KMS-11 (cell line): ENCODE measurements around the gene CLTCL1.

Source experiments
- H2AFZ ChIP-seq: fragments of 200-600 bp; sonication (generic); 2 replicates; pipeline ENCODE4 v1.6.1; 2016; ENCODE audit warnings: antibody characterized with exemption, mixed run types, low read depth
- H3K27ac ChIP-seq: fragments of 200-600 bp; sonication (generic); 2 replicates; pipeline ENCODE4 v1.6.1; 2016; ENCODE audit warnings: mild to moderate bottlenecking, mixed run types
- H3K27me3 ChIP-seq: fragments of 200-600 bp; sonication (generic); 2 replicates; pipeline ENCODE4 v1.6.1; 2017; ENCODE audit warnings: mild to moderate bottlenecking, low read depth, mixed run types, moderate library complexity; ENCODE audit not compliant: insufficient read depth
- H3K36me3 ChIP-seq: fragments of 200-600 bp; sonication (generic); 2 replicates; pipeline ENCODE4 v1.6.1; 2017; ENCODE audit warnings: mild to moderate bottlenecking, mixed run types; ENCODE audit not compliant: insufficient read depth
- H3K4me1 ChIP-seq: fragments of 200-600 bp; sonication (generic); 2 replicates; pipeline ENCODE4 v1.6.1; 2016; ENCODE audit warnings: mild to moderate bottlenecking, low read depth, mixed run types; ENCODE audit not compliant: poor library complexity, severe bottlenecking
- H3K4me2 ChIP-seq: fragments of 200-600 bp; sonication (generic); 2 replicates; pipeline ENCODE4 v1.7.0; 2016; ENCODE audit warnings: mild to moderate bottlenecking, mixed run types
- H3K4me3 ChIP-seq: fragments of 200-600 bp; sonication (generic); IDR thresholded peaks from 2 replicates; pipeline ENCODE4 v1.6.1; 2017; ENCODE audit warnings: low read depth, low read length, mixed read lengths; ENCODE audit not compliant: insufficient read depth
- H3K79me2 ChIP-seq: fragments of 200-600 bp; sonication (generic); 2 replicates; pipeline ENCODE4 v1.6.1; 2016; ENCODE audit warnings: low read depth, mixed run types; ENCODE audit not compliant: insufficient read depth
- H3K9ac ChIP-seq: fragments of 200-600 bp; sonication (generic); 2 replicates; pipeline ENCODE4 v1.6.1; 2016; ENCODE audit warnings: mild to moderate bottlenecking, mixed run types
- H4K20me1 ChIP-seq: fragments of 200-600 bp; sonication (generic); 2 replicates; pipeline ENCODE4 v1.6.1; 2016; ENCODE audit warnings: mild to moderate bottlenecking, mixed run types; ENCODE audit not compliant: insufficient read depth
- TF ChIP-seq, protein P1 (sequence below): fragments of 200-600 bp; sonication (generic); conservative IDR thresholded peaks from 2 replicates; pipeline ENCODE4 v1.6.1; 2017; ENCODE audit warnings: low read depth, mild to moderate bottlenecking, antibody characterized with exemption, low read length, moderate library complexity, mixed read lengths

CLTCL1 gene

DNA sequence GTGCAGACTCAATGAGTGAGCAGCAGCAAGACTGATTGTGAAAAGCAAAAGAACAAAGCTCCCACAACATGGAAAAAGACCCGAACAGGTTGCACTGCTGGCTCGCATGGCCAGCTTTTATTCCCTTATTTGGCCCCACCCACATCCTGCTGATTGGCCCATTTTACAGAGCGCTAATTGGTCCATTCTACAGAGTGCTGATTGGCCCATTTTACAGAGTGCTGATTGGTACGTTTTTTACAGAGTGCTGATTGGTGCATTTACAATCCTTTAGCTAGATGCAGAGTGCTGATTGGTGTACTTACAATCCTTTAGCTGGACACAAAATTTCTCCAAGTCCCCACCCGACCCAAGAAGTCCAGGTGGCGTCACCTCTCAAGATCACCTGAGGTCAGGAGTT, 97.6 kb downstream of the CLTCL1 start:
- no peak overlapping the region for H2AFZ ChIP-seq
- H4K20me1 ChIP-seq: no peaks in the 10 kb centered on the region
- TF ChIP-seq, protein P1, sequence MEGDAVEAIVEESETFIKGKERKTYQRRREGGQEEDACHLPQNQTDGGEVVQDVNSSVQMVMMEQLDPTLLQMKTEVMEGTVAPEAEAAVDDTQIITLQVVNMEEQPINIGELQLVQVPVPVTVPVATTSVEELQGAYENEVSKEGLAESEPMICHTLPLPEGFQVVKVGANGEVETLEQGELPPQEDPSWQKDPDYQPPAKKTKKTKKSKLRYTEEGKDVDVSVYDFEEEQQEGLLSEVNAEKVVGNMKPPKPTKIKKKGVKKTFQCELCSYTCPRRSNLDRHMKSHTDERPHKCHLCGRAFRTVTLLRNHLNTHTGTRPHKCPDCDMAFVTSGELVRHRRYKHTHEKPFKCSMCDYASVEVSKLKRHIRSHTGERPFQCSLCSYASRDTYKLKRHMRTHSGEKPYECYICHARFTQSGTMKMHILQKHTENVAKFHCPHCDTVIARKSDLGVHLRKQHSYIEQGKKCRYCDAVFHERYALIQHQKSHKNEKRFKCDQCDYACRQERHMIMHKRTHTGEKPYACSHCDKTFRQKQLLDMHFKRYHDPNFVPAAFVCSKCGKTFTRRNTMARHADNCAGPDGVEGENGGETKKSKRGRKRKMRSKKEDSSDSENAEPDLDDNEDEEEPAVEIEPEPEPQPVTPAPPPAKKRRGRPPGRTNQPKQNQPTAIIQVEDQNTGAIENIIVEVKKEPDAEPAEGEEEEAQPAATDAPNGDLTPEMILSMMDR: no peak

DNA sequence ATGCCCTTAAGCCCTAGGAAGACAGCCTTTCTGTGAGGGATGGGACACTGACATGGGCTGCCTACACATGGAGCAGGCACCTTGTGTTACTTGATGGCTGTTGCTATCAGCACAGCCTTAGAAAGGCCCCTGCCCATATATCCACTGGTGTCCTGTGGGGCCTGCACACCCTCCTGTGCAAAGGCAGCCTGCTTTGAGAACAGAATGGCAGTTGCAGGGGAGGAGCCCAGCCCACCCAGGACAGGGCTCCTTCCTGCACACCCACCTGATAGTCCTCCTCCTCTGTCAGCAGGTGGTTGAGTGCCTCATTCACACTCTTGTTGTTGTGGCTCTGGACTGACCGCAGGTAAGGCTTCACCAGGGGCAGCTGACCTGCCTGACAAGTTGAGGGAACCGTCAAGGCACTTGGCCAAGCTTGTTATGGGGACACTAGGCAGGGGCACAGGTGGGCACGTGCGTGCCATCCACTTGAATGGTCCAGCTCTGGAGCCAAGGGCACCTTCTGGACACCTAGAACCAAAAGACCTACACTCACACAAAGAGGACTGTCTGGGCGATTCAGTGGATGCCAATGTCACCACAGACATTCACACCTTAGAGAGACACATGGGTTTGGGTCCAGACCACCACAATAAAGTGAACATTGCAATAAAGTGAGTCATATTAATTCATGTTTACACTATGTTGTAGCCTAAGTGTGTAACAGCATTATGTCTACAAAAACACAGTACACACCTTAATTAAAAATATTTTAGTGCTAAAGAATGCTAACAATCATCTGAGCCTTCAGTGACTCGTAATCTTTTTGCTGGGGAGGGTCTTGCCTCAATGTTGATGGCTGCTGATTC, 103.6 kb downstream of the CLTCL1 start:
- H2AFZ ChIP-seq: no peak overlapping the region
- no peak overlapping the region for H3K27ac ChIP-seq
- no peak overlapping the region for H3K4me3 ChIP-seq
- no peaks in the 10 kb centered on the region for H4K20me1 ChIP-seq
- TF ChIP-seq, protein P1: no peak
- no peaks in the 10 kb centered on the region for H3K27me3 ChIP-seq
- no peak overlapping the region for H3K9ac ChIP-seq
- no peaks in the 10 kb centered on the region for H3K36me3 ChIP-seq
- no peak overlapping the region for H3K4me2 ChIP-seq
- no peaks in the 10 kb centered on the region for H3K79me2 ChIP-seq
- no peaks in the 10 kb centered on the region for H3K4me1 ChIP-seq

More for the DNA sequence above, 97.6 kb downstream of the CLTCL1 start:
- H3K27me3 ChIP-seq: no peaks in the 10 kb centered on the region
- no peak overlapping the region for H3K4me2 ChIP-seq
- H3K27ac ChIP-seq: no peak overlapping the region
- no peaks in the 10 kb centered on the region for H3K79me2 ChIP-seq
- H3K4me3 ChIP-seq: no peak overlapping the region
- no peaks in the 10 kb centered on the region for H3K4me1 ChIP-seq
- H3K9ac ChIP-seq: no peak overlapping the region
- no peaks in the 10 kb centered on the region for H3K36me3 ChIP-seq

DNA sequence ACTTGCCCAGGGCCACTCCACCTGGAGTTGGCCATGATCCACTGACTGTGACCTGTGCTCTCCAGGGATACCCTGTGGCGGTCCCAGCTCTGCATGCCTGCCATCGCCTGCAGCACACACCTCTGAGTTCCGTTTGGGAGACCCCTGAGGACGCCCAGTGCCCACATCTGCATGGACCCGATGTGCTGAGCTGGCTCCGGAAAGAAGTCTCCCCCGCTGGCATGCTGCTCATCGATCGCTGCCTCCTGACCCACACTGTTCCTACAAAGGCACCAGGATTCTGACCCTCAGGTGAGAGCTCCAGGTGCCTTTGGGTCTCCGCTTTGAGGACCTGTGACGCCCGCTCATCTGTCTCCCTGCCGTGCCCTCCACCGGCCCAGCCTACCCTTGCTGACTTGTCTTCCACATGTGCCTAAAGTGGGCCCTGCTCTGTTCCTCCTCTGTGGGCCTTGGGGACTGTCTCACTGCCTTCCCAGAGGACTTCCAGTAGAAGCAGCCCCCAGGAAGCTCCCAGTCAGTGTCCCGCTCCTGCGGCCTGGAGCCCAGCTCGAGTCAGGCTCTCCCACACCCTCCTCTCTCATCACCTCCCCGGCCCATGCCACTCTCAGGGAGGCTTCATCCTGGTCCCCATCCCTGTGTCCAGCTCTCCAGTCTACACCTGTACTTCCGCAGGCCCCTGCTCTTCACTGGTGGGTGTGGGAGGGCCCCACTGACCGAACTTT, 107.1 kb downstream of the CLTCL1 start:
- Histone ChIP-seq H3K79me2 (no peaks in the 10 kb centered on the region), H3K4me1 (peaks cover 3% of the 10 kb centered on the region), H3K4me2 (no peak overlapping the region), H4K20me1 (no peaks in the 10 kb centered on the region), H2AFZ (no peak overlapping the region), H3K36me3 (no peaks in the 10 kb centered on the region), H3K27ac (no peak overlapping the region), H3K4me3 (no peak overlapping the region), H3K9ac (no peak overlapping the region), H3K27me3 (no peaks in the 10 kb centered on the region)
- TF ChIP-seq, protein P1: no peak

DNA sequence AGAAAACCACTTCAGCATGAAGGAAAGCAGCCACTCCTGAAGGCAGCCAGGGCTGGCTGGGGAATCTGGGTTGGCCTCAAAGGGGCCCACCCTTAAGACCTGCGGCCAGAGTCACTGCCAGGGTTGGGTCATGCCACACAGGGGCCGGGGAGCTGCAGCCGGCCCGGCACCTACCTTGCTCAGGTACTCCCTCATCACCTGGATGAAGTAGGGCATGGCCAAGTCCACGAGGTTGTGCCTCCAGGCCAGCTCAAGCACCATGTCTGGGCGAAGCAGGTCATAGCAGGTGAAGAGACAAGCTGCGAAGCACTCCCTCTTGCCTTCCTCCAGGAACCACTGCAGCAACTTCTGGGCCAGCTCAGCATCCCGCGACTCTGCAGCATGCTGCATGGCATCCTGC, 108.3 kb downstream of the CLTCL1 start:
- TF ChIP-seq, protein P1: no peak
- Histone ChIP-seq H3K79me2 (no peaks in the 10 kb centered on the region), H3K4me3 (no peak overlapping the region), H3K27ac (no peak overlapping the region), H3K36me3 (no peaks in the 10 kb centered on the region), H3K9ac (no peak overlapping the region), H3K4me2 (no peak overlapping the region), H3K4me1 (peaks cover 6% of the 10 kb centered on the region), H2AFZ (no peak overlapping the region), H4K20me1 (no peaks in the 10 kb centered on the region), H3K27me3 (no peaks in the 10 kb centered on the region)
